ENCODE results near the gene GLUD2.
"Not testable (repeated sequence)": the region's sequence is repeated elsewhere in the genome, so short reads cannot be mapped to it uniquely, and the experiment has no call there.

Gene GLUD2

GRCh38 chrX:121047441-121048419 lies at the start of gene GLUD2:
Gene GLUD2, plus strand, starts transcription at chrX:121047610. Its CDS starts 75 bp downstream, at chrX:121047685.
- DNase-seq (ENCODE audit: low read depth in 3 of 3) = peak in 1 of 3 donors; percentile 1

GRCh38 chrX:120999413-120999812 lies 48.0 kb upstream of the GLUD2 start:
- no peak for DNase-seq (ENCODE audit: low read depth in 3 of 3)

- DNase-seq (ENCODE audit: low read depth in 3 of 3) = no peak
These were observed 46.8 kb upstream of the GLUD2 start for GRCh38 chrX:121000589-121000988.

- DNase-seq (ENCODE audit: low read depth in 3 of 3) = no peak
These were observed 38.5 kb upstream of the GLUD2 start for GRCh38 chrX:121008920-121009319.

- no peak for DNase-seq (ENCODE audit: low read depth in 3 of 3)
These were observed 37.6 kb upstream of the GLUD2 start for GRCh38 chrX:121009764-121010163.

- no peak for DNase-seq (ENCODE audit: low read depth in 3 of 3)
These were observed 37.2 kb upstream of the GLUD2 start for GRCh38 chrX:121010218-121010617.

GRCh38 chrX:121011254-121011653 lies 36.2 kb upstream of the GLUD2 start:
- no peak for DNase-seq (ENCODE audit: low read depth in 3 of 3)

GRCh38 chrX:121013897-121014455 lies 33.4 kb upstream of the GLUD2 start:
- DNase-seq (ENCODE audit: low read depth in 3 of 3) = no peak

- DNase-seq (ENCODE audit: low read depth in 3 of 3) = no peak
These were observed 32.6 kb upstream of the GLUD2 start for GRCh38 chrX:121014826-121015225.

- no peak for DNase-seq (ENCODE audit: low read depth in 3 of 3)
These were observed 19.0 kb upstream of the GLUD2 start for GRCh38 chrX:121028419-121028818.

- no peak for DNase-seq (ENCODE audit: low read depth in 3 of 3)
These were observed 17.3 kb upstream of the GLUD2 start for GRCh38 chrX:121030083-121030482.

GRCh38 chrX:121032531-121032930 lies 14.9 kb upstream of the GLUD2 start:
- DNase-seq (ENCODE audit: low read depth in 3 of 3) = no peak

GRCh38 chrX:121036137-121036536 lies 11.3 kb upstream of the GLUD2 start:
- DNase-seq (ENCODE audit: low read depth in 3 of 3) = no peak

- no peak for DNase-seq (ENCODE audit: low read depth in 3 of 3)
These were observed 10.5 kb upstream of the GLUD2 start for GRCh38 chrX:121036951-121037350.

GRCh38 chrX:121050781-121051180 lies 3.4 kb downstream of the GLUD2 start:
- no peak for DNase-seq (ENCODE audit: low read depth in 3 of 3)

- no peak for DNase-seq (ENCODE audit: low read depth in 3 of 3)
These were observed 4.7 kb downstream of the GLUD2 start for GRCh38 chrX:121052122-121052521.

GRCh38 chrX:121062289-121062688 lies 14.9 kb downstream of the GLUD2 start:
- no peak for DNase-seq (ENCODE audit: low read depth in 3 of 3)

GRCh38 chrX:121064579-121064978 lies 17.2 kb downstream of the GLUD2 start:
- DNase-seq (ENCODE audit: low read depth in 3 of 3) = no peak

- DNase-seq (ENCODE audit: low read depth in 3 of 3) = not testable (repeated sequence)
These were observed 36.8 kb downstream of the GLUD2 start for GRCh38 chrX:121084247-121084646.

- no peak for DNase-seq (ENCODE audit: low read depth in 3 of 3)
These were observed 37.6 kb downstream of the GLUD2 start for GRCh38 chrX:121084903-121085611.

GRCh38 chrX:121085612-121086010 lies 38.2 kb downstream of the GLUD2 start:
- no peak for DNase-seq (ENCODE audit: low read depth in 3 of 3)

- DNase-seq (ENCODE audit: low read depth in 3 of 3) = no peak
These were observed 45.6 kb downstream of the GLUD2 start for GRCh38 chrX:121093011-121093410.
